ENCODE data around the gene AKAP7.

AKAP7 gene

GRCh38 chr6:131199568-131200272 lies 64.5 kb downstream of the AKAP7 start:
- DNase-seq (ENCODE audit: low read depth in 3 of 3) = peak; percentile 18 to 47 (median 32)

- no peak for DNase-seq (ENCODE audit: low read depth in 3 of 3)
These were observed 70.4 kb downstream of the AKAP7 start for GRCh38 chr6:131205481-131206244.

- no peak for DNase-seq (ENCODE audit: low read depth in 3 of 3)
These were observed 71.4 kb downstream of the AKAP7 start for GRCh38 chr6:131206463-131207251.

- no peak for DNase-seq (ENCODE audit: low read depth in 3 of 3)
These were observed 73.5 kb downstream of the AKAP7 start for GRCh38 chr6:131208787-131209186.

- no peak for DNase-seq (ENCODE audit: low read depth in 3 of 3)
These were observed 75.2 kb downstream of the AKAP7 start for GRCh38 chr6:131210469-131210868.

- no peak for DNase-seq (ENCODE audit: low read depth in 3 of 3)
These were observed 76.8 kb downstream of the AKAP7 start for GRCh38 chr6:131212024-131212423.

GRCh38 chr6:131212913-131213312 lies 77.6 kb downstream of the AKAP7 start:
- no peak for DNase-seq (ENCODE audit: low read depth in 3 of 3)

- DNase-seq (ENCODE audit: low read depth in 3 of 3) = no peak
These were observed 78.3 kb downstream of the AKAP7 start for GRCh38 chr6:131213501-131213990.

GRCh38 chr6:131215219-131215618 lies 80.0 kb downstream of the AKAP7 start:
- DNase-seq (ENCODE audit: low read depth in 3 of 3) = no peak

- no peak for DNase-seq (ENCODE audit: low read depth in 3 of 3)
These were observed 81.0 kb downstream of the AKAP7 start for GRCh38 chr6:131216246-131216645.

- no peak for DNase-seq (ENCODE audit: low read depth in 3 of 3)
These were observed 87.5 kb downstream of the AKAP7 start for GRCh38 chr6:131222773-131223172.

- DNase-seq (ENCODE audit: low read depth in 3 of 3) = no peak
These were observed 88.1 kb downstream of the AKAP7 start for GRCh38 chr6:131223416-131223815.

GRCh38 chr6:131225127-131225526 lies 89.9 kb downstream of the AKAP7 start:
- no peak for DNase-seq (ENCODE audit: low read depth in 3 of 3)

- DNase-seq (ENCODE audit: low read depth in 3 of 3) = no peak
These were observed 90.7 kb downstream of the AKAP7 start for GRCh38 chr6:131225959-131226358.

- DNase-seq (ENCODE audit: low read depth in 3 of 3) = no peak
These were observed 91.3 kb downstream of the AKAP7 start for GRCh38 chr6:131226459-131227157.

GRCh38 chr6:131227158-131227543 lies 91.9 kb downstream of the AKAP7 start:
- DNase-seq (ENCODE audit: low read depth in 3 of 3) = no peak

- no peak for DNase-seq (ENCODE audit: low read depth in 3 of 3)
These were observed 95.8 kb downstream of the AKAP7 start for GRCh38 chr6:131231103-131231502.

GRCh38 chr6:131231891-131232290 lies 96.6 kb downstream of the AKAP7 start:
- DNase-seq (ENCODE audit: low read depth in 3 of 3) = no peak

GRCh38 chr6:131244942-131245341 lies 109.7 kb downstream of the AKAP7 start:
- DNase-seq (ENCODE audit: low read depth in 3 of 3) = no peak

- no peak for DNase-seq (ENCODE audit: low read depth in 3 of 3)
These were observed 114.9 kb downstream of the AKAP7 start for GRCh38 chr6:131250122-131250521.

GRCh38 chr6:131250936-131251335 lies 115.7 kb downstream of the AKAP7 start:
- no peak for DNase-seq (ENCODE audit: low read depth in 3 of 3)
